Activated T-helper 1 cell treated with Interleukin-2 at 50 U/mL for 16 hours (primary cell): ENCODE measurements around the gene CENPX.

Experiments used
- DNase-seq: peaks from one replicate; pipeline ENCODE4 v3.0.0-alpha.2; 2020; ENCODE audit warnings: low read depth

CENPX gene

GRCh38 chr17:82022310-82022980, at the start of gene CENPX:
Gene CENPX (minus strand): TSS chr17:82022878. CDS start chr17:82022861, 17 bp downstream.
- no peak for DNase-seq

- no peak for DNase-seq
Measured at GRCh38 chr17:82070611-82071010, 47.9 kb upstream of the CENPX start.

- peak; percentile 60 for DNase-seq
Measured at GRCh38 chr17:82065638-82066303, 43.1 kb upstream of the CENPX start, which contains the start of gene DUS1L. Gene DUS1L (minus strand): TSS chr17:82065804. CDS start chr17:82065059, 745 bp downstream.

- DNase-seq, result no peak
Measured at GRCh38 chr17:82065193-82065637, 42.5 kb upstream of the CENPX start.

- DNase-seq, result no peak
Measured at GRCh38 chr17:82064433-82065192, 41.9 kb upstream of the CENPX start.

- no peak for DNase-seq
Measured at GRCh38 chr17:82063424-82064415, 41.0 kb upstream of the CENPX start.

GRCh38 chr17:82062984-82063368, 40.3 kb upstream of the CENPX start:
- DNase-seq, result no peak

GRCh38 chr17:82062076-82062983, 39.7 kb upstream of the CENPX start:
- DNase-seq, result no peak

- DNase-seq, result no peak
Measured at GRCh38 chr17:82061047-82061925, 38.6 kb upstream of the CENPX start.

GRCh38 chr17:82060614-82061013, 37.9 kb upstream of the CENPX start:
- DNase-seq, result no peak

GRCh38 chr17:82060001-82060380, 37.3 kb upstream of the CENPX start:
- no peak for DNase-seq

- no peak for DNase-seq
Measured at GRCh38 chr17:82059272-82060000, 36.8 kb upstream of the CENPX start.

- no peak for DNase-seq
Measured at GRCh38 chr17:82058855-82059249, 36.2 kb upstream of the CENPX start.

GRCh38 chr17:82058230-82058854, 35.7 kb upstream of the CENPX start:
- DNase-seq, result no peak

GRCh38 chr17:82056729-82057621, 34.3 kb upstream of the CENPX start:
- DNase-seq, result no peak

GRCh38 chr17:82055965-82056728, 33.5 kb upstream of the CENPX start:
- no peak for DNase-seq
